SW 1271 (cell line): Measurements from ENCODE around the gene ARRDC4.
"Not testable (repeated sequence)": the region's sequence is repeated elsewhere in the genome, so short reads cannot be mapped to it uniquely, and the experiment has no call there.

Experiments used
- DNase-seq, 2 experiments: peaks; one replicate each; lab custom pipeline; 2025; lab: John Stamatoyannopoulos, UW

ARRDC4 gene

GRCh38 chr15:97966924-97967620, 6.6 kb downstream of the ARRDC4 start:
- no peak for DNase-seq

- DNase-seq, result no peak
These were observed 7.4 kb downstream of the ARRDC4 start for GRCh38 chr15:97967881-97968280.

GRCh38 chr15:97968380-97968779, 7.9 kb downstream of the ARRDC4 start:
- no peak for DNase-seq

GRCh38 chr15:97972366-97972765, 11.9 kb downstream of the ARRDC4 start:
- DNase-seq, result no peak

- DNase-seq, result no peak
These were observed 15.6 kb downstream of the ARRDC4 start for GRCh38 chr15:97976129-97976528.

- no peak for DNase-seq
These were observed 16.4 kb downstream of the ARRDC4 start for GRCh38 chr15:97976766-97977503.

- no peak for DNase-seq
These were observed 17.2 kb downstream of the ARRDC4 start for GRCh38 chr15:97977734-97978133.

- no peak for DNase-seq
These were observed 18.1 kb downstream of the ARRDC4 start for GRCh38 chr15:97978401-97979139.

GRCh38 chr15:97979140-97979520, 18.6 kb downstream of the ARRDC4 start:
- no peak for DNase-seq

GRCh38 chr15:97981058-97981457, 20.6 kb downstream of the ARRDC4 start:
- DNase-seq, result no peak

- no peak for DNase-seq
These were observed 21.3 kb downstream of the ARRDC4 start for GRCh38 chr15:97981758-97982157.

- DNase-seq, result no peak
These were observed 23.7 kb downstream of the ARRDC4 start for GRCh38 chr15:97984157-97984556.

GRCh38 chr15:97985979-97986378, 25.5 kb downstream of the ARRDC4 start:
- not testable (repeated sequence) for DNase-seq

GRCh38 chr15:97986781-97987180, 26.3 kb downstream of the ARRDC4 start:
- no peak for DNase-seq

- no peak for DNase-seq
These were observed 28.8 kb downstream of the ARRDC4 start for GRCh38 chr15:97989299-97989698.

- no peak for DNase-seq
These were observed 31.6 kb downstream of the ARRDC4 start for GRCh38 chr15:97991972-97992541.

- DNase-seq, result no peak
These were observed 32.3 kb downstream of the ARRDC4 start for GRCh38 chr15:97992823-97993222.

- no peak for DNase-seq
These were observed 32.8 kb downstream of the ARRDC4 start for GRCh38 chr15:97993310-97993738.

- DNase-seq, result no peak
These were observed 33.7 kb downstream of the ARRDC4 start for GRCh38 chr15:97994236-97994635.

GRCh38 chr15:97995192-97995591, 34.7 kb downstream of the ARRDC4 start:
- no peak for DNase-seq

GRCh38 chr15:97995881-97996603, 35.5 kb downstream of the ARRDC4 start:
- peak in 1 of 2 experiments; percentile 9 for DNase-seq
